D721Med (cell line): ENCODE data around the gene BLCAP.
"Not testable (repeated sequence)": the region's sequence is repeated elsewhere in the genome, so short reads cannot be mapped to it uniquely, and the experiment has no call there.

Source experiments
- DNase-seq: peaks from one replicate; pipeline ENCODE4 v3.0.0; 2011; ENCODE audit warnings: low spot score; ENCODE audit not compliant: insufficient read length
- FAIRE-seq: peaks from 2 replicates; lab custom pipeline; 2011; peaks lifted over from hg19 to GRCh38; lab: Jason Lieb, UNC
- CTCF ChIP-seq: IDR thresholded peaks from 2 replicates; pipeline ENCODE4 v1.5.1; 2012; ENCODE audit warnings: mild to moderate bottlenecking, control low read depth; ENCODE audit not compliant: insufficient read depth; ENCODE audit errors: missing control alignments

Gene BLCAP

GRCh38 chr20:37490663-37491350, 36.9 kb downstream of the BLCAP start:
- no peak for TF ChIP-seq CTCF
- DNase-seq (no peak), FAIRE-seq (no peak)

- FAIRE-seq = not testable (repeated sequence)
Measured at GRCh38 chr20:37486209-37486608, 41.5 kb downstream of the BLCAP start.

GRCh38 chr20:37484331-37484730, 43.3 kb downstream of the BLCAP start:
- DNase-seq (no peak), FAIRE-seq (no peak)
- TF ChIP-seq CTCF = no peak

More at GRCh38 chr20:37486209-37486608, 41.5 kb downstream of the BLCAP start:
- not testable (repeated sequence) for DNase-seq

GRCh38 chr20:37481610-37482009, 46.1 kb downstream of the BLCAP start:
- no peak for TF ChIP-seq CTCF
- no peak for DNase-seq
- no peak for FAIRE-seq

- DNase-seq (no peak), FAIRE-seq (no peak)
- no peak for TF ChIP-seq CTCF
Measured at GRCh38 chr20:37480919-37481318, 46.8 kb downstream of the BLCAP start.

- FAIRE-seq (no peak), DNase-seq (no peak)
- TF ChIP-seq CTCF = no peak
Measured at GRCh38 chr20:37479925-37480691, 47.6 kb downstream of the BLCAP start.

- FAIRE-seq = no peak
- no peak for DNase-seq
- TF ChIP-seq CTCF = no peak
Measured at GRCh38 chr20:37479266-37479665, 48.4 kb downstream of the BLCAP start.
